LNCAP (cell line): ENCODE measurements around the gene SRPX.

Experiments used
- CTCF ChIP-seq: fragments of 450-650 bp; IDR thresholded peaks from 2 replicates; pipeline ENCODE4 v1.5.1; 2017; ENCODE audit warnings: mild to moderate bottlenecking

The SRPX gene

GRCh38 chrX:38151441-38151840, 69.2 kb downstream of the SRPX start:
- no peak for TF ChIP-seq CTCF

- TF ChIP-seq CTCF = no peak
Measured at GRCh38 chrX:38150993-38151392, 69.7 kb downstream of the SRPX start.

GRCh38 chrX:38149016-38149415, 71.7 kb downstream of the SRPX start:
- TF ChIP-seq CTCF = no peak

GRCh38 chrX:38142610-38143009, 78.1 kb downstream of the SRPX start:
- TF ChIP-seq CTCF = no peak

GRCh38 chrX:38138900-38139299, 81.8 kb downstream of the SRPX start:
- TF ChIP-seq CTCF = no peak

GRCh38 chrX:38138157-38138891, 82.3 kb downstream of the SRPX start:
- TF ChIP-seq CTCF = no peak

DNA sequence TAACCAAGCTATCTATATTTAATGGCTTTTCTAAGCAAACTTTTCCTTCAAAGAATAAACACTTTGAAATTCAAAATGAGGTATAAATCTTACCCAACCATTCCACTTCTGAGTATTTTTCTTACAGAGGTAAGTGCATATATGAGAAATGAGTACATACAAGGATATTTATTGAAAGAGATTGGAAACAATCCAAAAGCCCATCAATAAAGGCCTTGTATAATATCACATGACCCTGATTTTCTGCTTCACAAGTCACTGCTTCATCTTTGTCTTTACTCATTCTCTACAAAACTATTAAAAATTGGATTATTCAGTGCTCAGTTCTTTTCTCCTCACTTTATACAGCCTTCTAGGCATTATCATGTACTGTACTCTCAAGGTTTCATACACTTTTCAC, 91.3 kb downstream of the SRPX start:
- no peak for TF ChIP-seq CTCF

- no peak for TF ChIP-seq CTCF
Measured at GRCh38 chrX:38127961-38128360, 92.7 kb downstream of the SRPX start.
